B cell (primary cell): ENCODE results near the gene ALKBH3. TPM values are rescaled to one million over a fixed set of nuclear protein-coding genes. Genes with fewer than 3 reads are reported as not detected.

Experiments
- ATAC-seq: fragments of 200-7000 bp; cut with Tn5 transposase; one replicate; pipeline ENCODE4 v1.10.0; 2021; ENCODE audit warnings: low read depth, mild to moderate bottlenecking, moderate number of reproducible peaks, moderate library complexity
- CTCF ChIA-PET: fragments of 350-600 bp; sonication (Branson Sonifier 250); formaldehyde crosslinking; loops from one replicate; lab custom pipeline; 2021; ENCODE audit warnings: antibody characterized with exemption, inconsistent platforms; lab: Charles Lee
- POLR2A ChIA-PET: fragments of 350-600 bp; sonication (Branson Sonifier 250); formaldehyde crosslinking; loops from one replicate; lab custom pipeline; 2021; ENCODE audit warnings: antibody characterized with exemption; lab: Charles Lee
- DNase-seq: peaks from one replicate; pipeline ENCODE4 v3.0.0; 2013
- H2AFZ ChIP-seq: 2 replicates; pipeline ENCODE4 v1.6.1; 2012; ENCODE audit warnings: mild to moderate bottlenecking, low read depth, low read length; ENCODE audit not compliant: insufficient read depth, poor library complexity, severe bottlenecking
- H3K27ac ChIP-seq, 2 donors: 1 replicate in 1 of 2; 2 replicates in 1 of 2; pipeline ENCODE4 v1.5.1; 2012 to 2013; ENCODE audit warnings: low read length in 2 of 2, mild to moderate bottlenecking in 2 of 2, moderate library complexity in 1 of 2
- H3K27me3 ChIP-seq, 4 experiments: fragments of 200-600 bp in 1 of 4; sonication (generic) in 1 of 4; replicated peaks in 1 of 4; 1 replicate in 2 of 4; 2 replicates in 2 of 4; pipeline versions ENCODE4 v1.6.1 to v1.7.0; 2013 to 2016; ENCODE audit warnings: low read length in 3 of 4, mild to moderate bottlenecking in 2 of 4, mixed read lengths in 1 of 4, moderate library complexity in 1 of 4; ENCODE audit not compliant: insufficient read depth in 4 of 4, control insufficient read depth in 3 of 4; ENCODE audit errors: control extremely low read depth in 1 of 4
- H3K36me3 ChIP-seq, 2 experiments: replicated peaks in 1 of 2; 1 replicate in 1 of 2; 2 replicates in 1 of 2; pipeline versions ENCODE4 v1.6.1 to v1.7.1; 2013; ENCODE audit warnings: low read length in 1 of 2; ENCODE audit not compliant: insufficient read depth in 2 of 2, control insufficient read depth in 1 of 2; ENCODE audit errors: control extremely low read depth in 1 of 2, extremely low read depth in 1 of 2
- H3K4me1 ChIP-seq, 2 donors: fragments of 200-600 bp in 1 of 2; sonication (generic) in 1 of 2; 1 replicate in 1 of 2; 2 replicates in 1 of 2; pipeline versions ENCODE4 v1.5.1 to v1.6.1; 2013 to 2017; ENCODE audit warnings: low read length in 2 of 2; ENCODE audit not compliant: control insufficient read depth in 2 of 2, insufficient read depth in 2 of 2
- H3K4me2 ChIP-seq: replicated peaks from 2 replicates; pipeline ENCODE3; 2012; ENCODE audit warnings: mild to moderate bottlenecking, low read depth, low read length; ENCODE audit not compliant: poor library complexity, severe bottlenecking
- H3K4me3 ChIP-seq, 5 experiments: fragments of 200-600 bp in 1 of 5; sonication (generic) in 1 of 5; 1 replicate in 3 of 5; 2 replicates in 2 of 5; pipeline versions ENCODE4 v1.5.1 to v1.7.0; 2011 to 2016; ENCODE audit warnings: low read length in 4 of 5, mild to moderate bottlenecking in 4 of 5, low read depth in 2 of 5, control low read depth in 1 of 5, moderate library complexity in 1 of 5; ENCODE audit not compliant: insufficient read depth in 1 of 5; ENCODE audit errors: control extremely low read depth in 1 of 5, extremely low read depth in 1 of 5
- H3K79me2 ChIP-seq: fragments of 200-600 bp; sonication (generic); one replicate; pipeline ENCODE4 v1.6.0; 2016; ENCODE audit warnings: low read length; ENCODE audit not compliant: control insufficient read depth, insufficient read depth
- H3K9ac ChIP-seq: fragments of 200-600 bp; sonication (generic); 2 replicates; pipeline ENCODE4 v1.6.1; 2017; ENCODE audit warnings: mild to moderate bottlenecking, low read length, moderate library complexity
- H3K9me3 ChIP-seq, 3 donors: one replicate each; pipeline versions ENCODE4 v1.6.1 to v1.7.1; 2013; ENCODE audit warnings: low read length in 2 of 3; ENCODE audit not compliant: control insufficient read depth in 2 of 3, insufficient read depth in 1 of 3; ENCODE audit errors: control extremely low read depth in 1 of 3
- H4K20me1 ChIP-seq: 2 replicates; pipeline ENCODE4 v1.6.0; 2012; ENCODE audit warnings: mild to moderate bottlenecking, low read length; ENCODE audit not compliant: insufficient read depth, control insufficient read depth, poor library complexity, severe bottlenecking
- H3K27ac Mint-ChIP-seq: one replicate; pipeline ENCODE4 v1.8.0; 2021; ENCODE audit warnings: mixed read lengths
- H3K27me3 Mint-ChIP-seq: one replicate; pipeline ENCODE4 v1.8.0; 2021; ENCODE audit warnings: mixed read lengths
- H3K4me1 Mint-ChIP-seq: one replicate; pipeline ENCODE4 v1.8.0; 2021; ENCODE audit warnings: mixed read lengths
- H3K4me3 Mint-ChIP-seq: one replicate; pipeline ENCODE4 v1.8.0; 2021; ENCODE audit warnings: mixed read lengths
- H3K9me3 Mint-ChIP-seq: one replicate; pipeline ENCODE4 v1.8.0; 2022; ENCODE audit warnings: mixed read lengths; ENCODE audit not compliant: insufficient read depth
- EZH2 ChIP-seq: IDR thresholded peaks from 2 replicates; pipeline ENCODE4 v1.6.1; 2012; ENCODE audit warnings: borderline replicate concordance, low read depth, mild to moderate bottlenecking, moderate library complexity, low read length; ENCODE audit not compliant: insufficient read depth, poor library complexity, severe bottlenecking
- WGBS: methylation state at CpG from one replicate; pipeline ENCODE4 v1.1.5; 2013; ENCODE audit warnings: missing lambda C conversion rate; ENCODE audit not compliant: insufficient coverage; 5-methylcytosine and 5-hydroxymethylcytosine counted together
- intact Hi-C: fragments of 100-400 bp; cut with micrococcal nuclease; formaldehyde crosslinking; loops from one replicate; pipeline ENCODE4 v1.10.0; 2022
- polyA plus RNA-seq: library from polyadenylated mRNA; depleted of rRNA; stranded (reverse); fragments of >200 nt; gene quantifications from 2 replicates; pipeline ENCODE4 v1.2.3, GENCODE V29; 2012
- total RNA-seq, 2 donors: library from RNA; stranded (reverse); fragments of 120-200 nt in 1 of 2; gene quantifications; 1 replicate in 1 of 2; 2 replicates in 1 of 2; pipeline versions ENCODE4 v1.2.3 to v1.2.4, GENCODE V29; 2013 to 2022
- TF ChIP-seq, protein P1 (sequence below): fragments of 200-600 bp; IDR thresholded peaks from one replicate; pipeline ENCODE4 v1.8.0; 2022; ENCODE audit warnings: antibody characterized with exemption, mild to moderate bottlenecking

Gene ALKBH3
- total and polyA plus RNA-seq, 2 donors (not counting 1 experiment from before 2014, with no cell fraction given) = 22.3 to 26.7 TPM

DNA sequence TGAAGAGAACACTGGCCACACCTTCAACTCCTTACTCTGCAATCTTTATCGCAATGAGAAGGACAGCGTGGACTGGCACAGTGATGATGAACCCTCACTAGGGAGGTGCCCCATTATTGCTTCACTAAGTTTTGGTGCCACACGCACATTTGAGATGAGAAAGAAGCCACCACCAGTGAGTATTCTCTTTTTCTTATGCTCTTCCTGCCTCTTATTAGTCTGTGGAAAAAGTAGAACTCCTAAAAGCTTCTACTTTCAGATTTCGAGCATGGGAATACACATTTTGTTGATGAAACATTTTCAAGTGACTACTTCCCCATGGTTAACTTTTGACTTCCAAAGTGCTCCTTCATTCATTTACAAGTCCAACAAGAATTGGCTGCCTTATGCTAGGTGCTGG lies 20.9 kb downstream of the ALKBH3 start:
- no peaks in the 10 kb centered on the region for H3K79me2 ChIP-seq
- no peak overlapping the region for H3K27ac Mint-ChIP-seq
- no peaks in the 10 kb centered on the region for H4K20me1 ChIP-seq
- DNase-seq = no peak
- peaks cover 20 to 60% of the 10 kb centered on the region in 2 experiments for H3K36me3 ChIP-seq
- H2AFZ ChIP-seq = no peak overlapping the region
- H3K4me3 ChIP-seq = no peak overlapping the region
- no peaks in the 10 kb centered on the region for H3K27me3 ChIP-seq
- H3K4me1 Mint-ChIP-seq = peaks cover 2% of the 10 kb centered on the region
- H3K9me3 Mint-ChIP-seq = no peaks in the 10 kb centered on the region
- intact Hi-C loops = no loop called here
- CTCF ChIA-PET = no interaction called here
- no peaks in the 10 kb centered on the region for H3K4me1 ChIP-seq
- no peak for ATAC-seq
- H3K4me2 ChIP-seq = no peak overlapping the region
- no peaks in the 10 kb centered on the region for H3K9me3 ChIP-seq
- WGBS = no CpG with 5 or more reads among the region's 4 CpGs
- H3K27ac ChIP-seq = no peak overlapping the region
- H3K9ac ChIP-seq = no peak overlapping the region
- POLR2A ChIA-PET = no interaction called here
- H3K27me3 Mint-ChIP-seq = no peaks in the 10 kb centered on the region
- H3K4me3 Mint-ChIP-seq = no peak overlapping the region
- TF ChIP-seq EZH2 = no peak
- TF ChIP-seq, protein P1, sequence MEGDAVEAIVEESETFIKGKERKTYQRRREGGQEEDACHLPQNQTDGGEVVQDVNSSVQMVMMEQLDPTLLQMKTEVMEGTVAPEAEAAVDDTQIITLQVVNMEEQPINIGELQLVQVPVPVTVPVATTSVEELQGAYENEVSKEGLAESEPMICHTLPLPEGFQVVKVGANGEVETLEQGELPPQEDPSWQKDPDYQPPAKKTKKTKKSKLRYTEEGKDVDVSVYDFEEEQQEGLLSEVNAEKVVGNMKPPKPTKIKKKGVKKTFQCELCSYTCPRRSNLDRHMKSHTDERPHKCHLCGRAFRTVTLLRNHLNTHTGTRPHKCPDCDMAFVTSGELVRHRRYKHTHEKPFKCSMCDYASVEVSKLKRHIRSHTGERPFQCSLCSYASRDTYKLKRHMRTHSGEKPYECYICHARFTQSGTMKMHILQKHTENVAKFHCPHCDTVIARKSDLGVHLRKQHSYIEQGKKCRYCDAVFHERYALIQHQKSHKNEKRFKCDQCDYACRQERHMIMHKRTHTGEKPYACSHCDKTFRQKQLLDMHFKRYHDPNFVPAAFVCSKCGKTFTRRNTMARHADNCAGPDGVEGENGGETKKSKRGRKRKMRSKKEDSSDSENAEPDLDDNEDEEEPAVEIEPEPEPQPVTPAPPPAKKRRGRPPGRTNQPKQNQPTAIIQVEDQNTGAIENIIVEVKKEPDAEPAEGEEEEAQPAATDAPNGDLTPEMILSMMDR = no peak

DNA sequence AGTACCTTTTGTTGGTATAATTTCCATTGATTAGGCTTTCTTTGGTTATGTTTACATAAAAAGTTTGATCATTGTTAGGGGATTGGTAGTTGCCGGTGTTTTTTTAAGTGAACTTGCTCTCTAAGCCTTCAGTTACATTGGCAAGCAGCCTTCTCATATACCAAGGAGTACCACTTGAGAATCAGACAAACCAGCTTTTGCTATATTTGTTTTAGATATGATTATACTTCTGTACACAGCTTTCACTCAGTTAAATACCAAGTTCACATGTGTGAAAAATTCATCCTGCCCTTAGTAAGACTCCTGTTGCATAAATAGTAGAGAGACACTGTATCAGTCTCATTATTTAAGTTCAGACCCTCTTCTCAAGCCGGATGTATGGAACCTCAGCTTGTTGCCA lies 22.4 kb downstream of the ALKBH3 start:
- ATAC-seq = no peak
- no peaks in the 10 kb centered on the region for H3K9me3 ChIP-seq
- DNase-seq = no peak
- no peaks in the 10 kb centered on the region for H3K4me1 ChIP-seq
- H3K4me3 ChIP-seq = no peak overlapping the region
- TF ChIP-seq, protein P1 = no peak
- TF ChIP-seq EZH2 = no peak
- WGBS = no CpG with 5 or more reads among the region's 2 CpGs
- intact Hi-C loops = no loop called here
- peaks cover 23 to 52% of the 10 kb centered on the region in 2 experiments for H3K36me3 ChIP-seq
- no peaks in the 10 kb centered on the region for H3K79me2 ChIP-seq
- H3K27me3 Mint-ChIP-seq = no peaks in the 10 kb centered on the region
- H4K20me1 ChIP-seq = no peaks in the 10 kb centered on the region
- no peaks in the 10 kb centered on the region for H3K27me3 ChIP-seq
- no peak overlapping the region for H3K4me2 ChIP-seq
- H2AFZ ChIP-seq = no peak overlapping the region
- H3K4me3 Mint-ChIP-seq = no peak overlapping the region
- CTCF ChIA-PET = interaction anchor here (1.1 to 1.8 kb wide), 2 partner anchors 9 to 13 kb away, joined by 3 to 9 read pairs; no protein-coding TSS in a partner anchor
- no peak overlapping the region for H3K27ac Mint-ChIP-seq
- POLR2A ChIA-PET = no interaction called here
- no peak overlapping the region for H3K9ac ChIP-seq
- no peaks in the 10 kb centered on the region for H3K9me3 Mint-ChIP-seq
- H3K4me1 Mint-ChIP-seq = peaks cover 9% of the 10 kb centered on the region
- no peak overlapping the region for H3K27ac ChIP-seq
